ENCODE measurements around the gene TRMT112. TPM values are rescaled to one million over a fixed set of nuclear protein-coding genes. Genes with fewer than 3 reads are reported as not detected.

TRMT112 gene
- total and polyA plus RNA-seq, 10 of the 15 experiments (the other 5 are each of a cell fraction or from before 2014, with no cell fraction given): 212 to 455 (median 308) TPM

DNA sequence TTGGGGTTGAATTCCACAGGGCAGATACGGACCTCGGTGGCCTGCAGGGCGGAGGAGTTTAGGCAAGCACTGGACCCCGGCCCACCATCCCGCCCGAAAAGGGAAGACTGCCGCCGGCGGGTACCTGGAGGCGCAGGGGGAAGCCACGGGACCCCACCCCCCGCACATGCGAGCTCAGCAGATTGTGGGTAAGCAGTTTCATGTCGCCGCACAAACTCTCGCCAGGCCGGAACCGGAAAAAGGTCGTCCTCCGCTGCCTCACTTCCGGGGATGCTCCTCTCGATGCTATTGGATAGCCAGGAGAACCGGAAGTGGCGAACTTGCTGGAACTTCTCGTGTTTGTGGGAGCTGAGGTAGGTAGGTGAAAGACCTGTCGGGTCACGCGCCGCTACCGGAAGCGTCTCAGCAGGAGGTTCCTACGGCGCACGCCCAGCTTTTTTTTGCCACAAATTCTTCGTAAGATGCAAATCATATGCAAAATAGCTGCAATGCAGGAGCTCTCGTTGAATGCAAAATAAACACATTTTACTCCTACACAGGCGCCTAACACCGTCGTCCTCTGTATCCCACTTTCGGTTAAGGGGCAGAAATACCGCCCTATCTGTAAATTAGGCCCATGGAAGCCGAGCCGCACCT, at the start of gene TRMT112 (continued):
- TF ChIP-seq E2F4 (IDR thresholded peaks at IDR 0.05; ENCODE audit: low read depth, low read length): no peak
- TF ChIP-seq NR2C2 (IDR thresholded peaks at IDR 0.05; ENCODE audit: borderline replicate concordance, control insufficient read depth, insufficient read length, low read depth): no peak
- TF ChIP-seq EGR1 (IDR thresholded peaks at IDR 0.05; ENCODE audit: borderline replicate concordance in 1 of 2, low read depth in 2 of 2, low read length in 2 of 2): peak in 1 of 2 experiments; percentile 27; a peak in 1 of 3 replicates
- TF ChIP-seq, protein P1, sequence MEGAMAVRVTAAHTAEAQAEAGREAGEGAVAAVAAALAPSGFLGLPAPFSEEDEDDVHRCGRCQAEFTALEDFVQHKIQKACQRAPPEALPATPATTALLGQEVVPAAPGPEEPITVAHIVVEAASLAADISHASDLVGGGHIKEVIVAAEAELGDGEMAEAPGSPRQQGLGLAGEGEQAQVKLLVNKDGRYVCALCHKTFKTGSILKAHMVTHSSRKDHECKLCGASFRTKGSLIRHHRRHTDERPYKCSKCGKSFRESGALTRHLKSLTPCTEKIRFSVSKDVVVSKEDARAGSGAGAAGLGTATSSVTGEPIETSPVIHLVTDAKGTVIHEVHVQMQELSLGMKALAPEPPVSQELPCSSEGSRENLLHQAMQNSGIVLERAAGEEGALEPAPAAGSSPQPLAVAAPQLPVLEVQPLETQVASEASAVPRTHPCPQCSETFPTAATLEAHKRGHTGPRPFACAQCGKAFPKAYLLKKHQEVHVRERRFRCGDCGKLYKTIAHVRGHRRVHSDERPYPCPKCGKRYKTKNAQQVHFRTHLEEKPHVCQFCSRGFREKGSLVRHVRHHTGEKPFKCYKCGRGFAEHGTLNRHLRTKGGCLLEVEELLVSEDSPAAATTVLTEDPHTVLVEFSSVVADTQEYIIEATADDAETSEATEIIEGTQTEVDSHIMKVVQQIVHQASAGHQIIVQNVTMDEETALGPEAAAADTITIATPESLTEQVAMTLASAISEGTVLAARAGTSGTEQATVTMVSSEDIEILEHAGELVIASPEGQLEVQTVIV (IDR thresholded peaks at IDR 0.05; ENCODE audit: borderline replicate concordance, partially characterized antibody): peak; percentile 78
- TF ChIP-seq FOXM1 (IDR thresholded peaks at IDR 0.05; ENCODE audit: low read depth, low read length): peak; percentile 40; the same call in 1 of the 2 replicates
- TF ChIP-seq SP1 (IDR thresholded peaks at IDR 0.05; ENCODE audit: low read depth, low read length): peak; percentile 62
- TF ChIP-seq CBX3 (IDR thresholded peaks at IDR 0.05; ENCODE audit: borderline replicate concordance, low read depth): no peak
- TF ChIP-seq, protein P2, sequence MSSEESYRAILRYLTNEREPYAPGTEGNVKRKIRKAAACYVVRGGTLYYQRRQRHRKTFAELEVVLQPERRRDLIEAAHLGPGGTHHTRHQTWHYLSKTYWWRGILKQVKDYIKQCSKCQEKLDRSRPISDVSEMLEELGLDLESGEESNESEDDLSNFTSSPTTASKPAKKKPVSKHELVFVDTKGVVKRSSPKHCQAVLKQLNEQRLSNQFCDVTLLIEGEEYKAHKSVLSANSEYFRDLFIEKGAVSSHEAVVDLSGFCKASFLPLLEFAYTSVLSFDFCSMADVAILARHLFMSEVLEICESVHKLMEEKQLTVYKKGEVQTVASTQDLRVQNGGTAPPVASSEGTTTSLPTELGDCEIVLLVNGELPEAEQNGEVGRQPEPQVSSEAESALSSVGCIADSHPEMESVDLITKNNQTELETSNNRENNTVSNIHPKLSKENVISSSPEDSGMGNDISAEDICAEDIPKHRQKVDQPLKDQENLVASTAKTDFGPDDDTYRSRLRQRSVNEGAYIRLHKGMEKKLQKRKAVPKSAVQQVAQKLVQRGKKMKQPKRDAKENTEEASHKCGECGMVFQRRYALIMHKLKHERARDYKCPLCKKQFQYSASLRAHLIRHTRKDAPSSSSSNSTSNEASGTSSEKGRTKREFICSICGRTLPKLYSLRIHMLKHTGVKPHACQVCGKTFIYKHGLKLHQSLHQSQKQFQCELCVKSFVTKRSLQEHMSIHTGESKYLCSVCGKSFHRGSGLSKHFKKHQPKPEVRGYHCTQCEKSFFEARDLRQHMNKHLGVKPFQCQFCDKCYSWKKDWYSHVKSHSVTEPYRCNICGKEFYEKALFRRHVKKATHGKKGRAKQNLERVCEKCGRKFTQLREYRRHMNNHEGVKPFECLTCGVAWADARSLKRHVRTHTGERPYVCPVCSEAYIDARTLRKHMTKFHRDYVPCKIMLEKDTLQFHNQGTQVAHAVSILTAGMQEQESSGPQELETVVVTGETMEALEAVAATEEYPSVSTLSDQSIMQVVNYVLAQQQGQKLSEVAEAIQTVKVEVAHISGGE (CRISPR knock-in tag; IDR thresholded peaks at IDR 0.05): no peak
- TF ChIP-seq YY1 (IDR thresholded peaks at IDR 0.05; ENCODE audit: low read depth, low read length): peak; percentile 40; the same call in 1 of the 2 replicates
- TF ChIP-seq, protein P3, sequence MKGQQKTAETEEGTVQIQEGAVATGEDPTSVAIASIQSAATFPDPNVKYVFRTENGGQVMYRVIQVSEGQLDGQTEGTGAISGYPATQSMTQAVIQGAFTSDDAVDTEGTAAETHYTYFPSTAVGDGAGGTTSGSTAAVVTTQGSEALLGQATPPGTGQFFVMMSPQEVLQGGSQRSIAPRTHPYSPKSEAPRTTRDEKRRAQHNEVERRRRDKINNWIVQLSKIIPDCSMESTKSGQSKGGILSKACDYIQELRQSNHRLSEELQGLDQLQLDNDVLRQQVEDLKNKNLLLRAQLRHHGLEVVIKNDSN (IDR thresholded peaks at IDR 0.05; ENCODE audit: borderline replicate concordance, extremely low read length, insufficient read depth, low read depth, low read length): peak; percentile 76
- peak; percentile 74; the same call in 1 of the 2 replicates for TF ChIP-seq POLR2AphosphoS2 (IDR thresholded peaks at IDR 0.05; ENCODE audit: low read depth, low read length)
- TF ChIP-seq GABPA (IDR thresholded peaks at IDR 0.05; ENCODE audit: low read depth): peak; percentile 98
- TF ChIP-seq, protein P4, sequence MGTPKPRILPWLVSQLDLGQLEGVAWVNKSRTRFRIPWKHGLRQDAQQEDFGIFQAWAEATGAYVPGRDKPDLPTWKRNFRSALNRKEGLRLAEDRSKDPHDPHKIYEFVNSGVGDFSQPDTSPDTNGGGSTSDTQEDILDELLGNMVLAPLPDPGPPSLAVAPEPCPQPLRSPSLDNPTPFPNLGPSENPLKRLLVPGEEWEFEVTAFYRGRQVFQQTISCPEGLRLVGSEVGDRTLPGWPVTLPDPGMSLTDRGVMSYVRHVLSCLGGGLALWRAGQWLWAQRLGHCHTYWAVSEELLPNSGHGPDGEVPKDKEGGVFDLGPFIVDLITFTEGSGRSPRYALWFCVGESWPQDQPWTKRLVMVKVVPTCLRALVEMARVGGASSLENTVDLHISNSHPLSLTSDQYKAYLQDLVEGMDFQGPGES (IDR thresholded peaks at IDR 0.05): no peak
- 0 out of 2 replicates have a peak, but pooled peaks have one; percentile 42 for TF ChIP-seq PAX5 (IDR thresholded peaks at IDR 0.05; ENCODE audit: borderline replicate concordance, low read depth, low read length)
- no peak for TF ChIP-seq RAD21 (IDR thresholded peaks at IDR 0.05; ENCODE audit: insufficient read depth, low read depth, low read length)
- peak; percentile 51; the same call in 1 of the 2 replicates for TF ChIP-seq SIN3A (IDR thresholded peaks at IDR 0.05; ENCODE audit: low read depth, low read length)
- TF ChIP-seq KDM1A (IDR thresholded peaks at IDR 0.05; ENCODE audit: borderline replicate concordance): no peak
- TF ChIP-seq SREBF2 (IDR thresholded peaks at IDR 0.05; ENCODE audit: low read length): peak; percentile 70
- TF ChIP-seq JUNB (IDR thresholded peaks at IDR 0.05): no peak

Measured in GM12878 (cell line).